ENCODE data around the gene SMAD6. TPM values are rescaled to one million over a fixed set of nuclear protein-coding genes. Genes with fewer than 3 reads are reported as not detected.

Gene SMAD6
- total RNA-seq, 1 donor from 2014 or later = 17.4 TPM

DNA sequence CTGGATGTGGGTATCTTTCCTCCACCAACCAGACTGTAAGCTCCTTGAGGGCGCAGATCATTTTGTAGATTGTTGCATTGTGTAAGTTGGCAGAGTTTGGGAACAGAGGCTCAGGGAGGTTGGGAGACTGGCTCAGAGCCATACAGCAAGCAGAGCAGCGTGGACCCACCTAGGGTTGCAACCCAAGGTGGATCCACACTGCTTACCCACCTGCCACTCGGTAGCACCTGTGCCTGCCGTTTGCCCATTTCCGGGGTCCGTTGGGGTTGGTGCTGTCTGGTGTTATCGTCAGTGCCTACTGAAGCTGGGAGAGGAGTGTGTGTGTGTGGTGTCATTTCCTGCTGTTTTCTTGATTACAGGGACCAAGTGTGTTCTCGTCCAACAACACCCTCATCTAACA, 19.0 kb downstream of the SMAD6 start:
- no peak for DNase-seq (ENCODE audit: low spot score)

DNA sequence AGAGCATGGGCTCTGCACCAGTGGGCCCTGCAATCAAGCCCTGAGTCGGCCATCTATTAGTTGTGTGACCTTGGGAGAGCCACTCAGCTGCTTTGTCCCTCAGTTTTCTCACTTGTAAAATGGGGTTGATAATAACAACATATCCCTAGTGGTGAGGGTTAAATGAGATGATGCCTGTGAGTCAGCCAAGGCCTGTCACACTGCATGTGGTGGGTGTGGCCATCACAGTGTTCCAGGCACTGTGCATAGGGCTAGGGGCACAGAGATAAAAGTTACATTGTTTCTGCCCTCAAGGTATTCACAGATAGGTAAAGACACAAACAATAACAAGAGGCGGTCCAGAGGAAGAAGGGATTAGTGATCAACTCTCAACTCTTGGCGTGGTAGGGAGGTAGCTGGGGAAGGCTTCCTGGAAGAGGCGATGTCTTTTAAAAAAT, 19.5 kb downstream of the SMAD6 start:
- DNase-seq (ENCODE audit: low spot score) = no peak

DNA sequence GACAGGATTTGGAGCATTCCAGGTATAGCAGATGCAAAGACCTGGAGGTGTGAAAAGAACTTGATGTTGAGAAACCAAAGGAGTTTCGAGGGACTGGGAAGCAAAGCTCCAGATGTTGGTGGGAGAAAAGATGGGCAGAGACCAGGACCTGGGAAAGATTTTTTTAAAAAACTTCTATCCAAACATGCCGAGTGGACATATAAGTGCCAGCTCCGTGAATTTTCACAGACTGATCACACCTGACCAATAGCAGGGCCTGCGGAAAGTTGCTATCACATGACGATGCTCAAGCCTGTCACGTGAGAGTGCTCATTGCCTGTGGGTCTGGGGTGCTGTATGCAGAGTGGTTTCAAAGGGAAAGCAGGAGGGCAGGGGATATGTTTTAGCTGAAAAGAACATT, 19.9 kb downstream of the SMAD6 start:
- no peak for DNase-seq (ENCODE audit: low spot score)

DNA sequence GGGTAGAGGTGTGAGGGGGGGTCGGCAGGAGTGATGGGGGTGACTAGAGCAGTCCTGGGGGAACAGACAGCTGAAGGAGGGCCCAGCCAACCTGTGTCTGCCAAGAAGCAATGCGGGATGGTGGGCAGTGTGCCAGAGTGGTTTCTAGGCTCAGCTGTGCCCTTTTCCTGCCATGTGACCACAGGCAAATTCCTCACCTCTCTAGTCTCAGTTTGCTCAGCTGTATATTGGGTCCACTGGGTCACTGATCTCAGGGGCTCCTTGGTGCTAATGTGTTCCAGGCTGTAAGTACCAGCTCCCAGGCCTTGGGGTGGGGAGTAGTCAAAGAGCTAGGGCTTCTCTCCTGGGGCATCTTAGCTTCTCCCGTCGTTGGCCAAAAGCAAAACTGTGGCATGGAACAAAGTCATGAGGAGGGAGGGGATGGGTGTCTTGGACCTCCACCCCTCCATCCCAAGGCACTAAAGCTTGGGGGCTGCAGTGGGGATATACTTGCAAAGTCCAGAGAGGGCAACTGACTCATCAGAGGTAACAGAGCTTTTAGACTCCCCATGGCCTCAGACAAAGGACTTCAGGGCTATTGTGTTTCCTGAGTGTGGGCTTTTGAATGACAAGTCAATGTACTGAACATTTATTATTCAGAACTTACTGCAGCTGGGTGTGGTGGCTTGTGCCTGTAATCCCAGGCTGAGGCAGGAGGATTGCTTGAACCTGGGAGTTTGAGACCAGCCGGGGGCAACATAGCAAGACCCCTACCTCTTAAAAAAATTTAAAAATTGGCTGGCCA, 20.9 kb downstream of the SMAD6 start:
- DNase-seq (ENCODE audit: low spot score) = no peak

DNA sequence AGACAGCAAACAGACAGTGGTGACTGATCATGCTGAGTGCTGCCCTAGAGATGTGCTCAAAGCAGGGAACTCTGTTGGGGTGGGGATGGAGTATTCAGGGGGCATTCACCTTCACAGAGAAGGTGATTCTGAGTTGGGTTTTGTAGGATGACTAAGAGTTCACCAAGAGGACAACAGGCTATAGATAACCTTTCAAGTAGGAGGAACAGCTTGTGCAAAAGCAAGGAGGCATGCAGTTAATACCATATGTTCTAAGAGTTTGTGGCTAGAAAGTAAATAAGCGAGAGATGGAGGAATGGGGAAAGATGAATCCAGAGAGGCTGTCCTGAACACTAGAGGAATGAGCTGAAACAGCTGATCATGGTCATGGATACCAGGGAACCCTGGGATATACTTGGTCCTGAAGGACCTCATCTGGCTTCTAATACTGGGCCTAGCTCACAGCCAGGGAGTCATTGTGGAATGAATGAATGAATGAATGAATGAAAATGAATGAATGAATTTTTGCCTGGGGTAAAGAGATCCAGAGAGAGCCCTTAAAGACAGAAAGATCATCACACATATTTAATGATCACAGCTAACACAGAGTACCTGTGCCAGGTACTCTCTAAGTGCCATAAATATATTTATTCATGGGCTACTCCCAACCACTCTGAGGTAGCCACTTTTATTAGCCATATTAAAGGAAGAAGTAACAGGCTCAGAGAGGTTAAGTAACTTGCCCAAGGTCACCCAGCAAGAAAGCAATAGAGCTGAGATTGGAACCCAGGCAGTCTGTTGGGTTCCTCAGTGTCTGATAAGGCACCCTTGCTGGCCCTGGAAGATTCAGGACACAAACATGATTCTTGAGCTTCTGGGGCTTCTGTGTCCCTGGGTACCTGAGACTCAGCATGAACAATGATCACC, 22.0 kb downstream of the SMAD6 start:
- no peak for DNase-seq (ENCODE audit: low spot score)

DNA sequence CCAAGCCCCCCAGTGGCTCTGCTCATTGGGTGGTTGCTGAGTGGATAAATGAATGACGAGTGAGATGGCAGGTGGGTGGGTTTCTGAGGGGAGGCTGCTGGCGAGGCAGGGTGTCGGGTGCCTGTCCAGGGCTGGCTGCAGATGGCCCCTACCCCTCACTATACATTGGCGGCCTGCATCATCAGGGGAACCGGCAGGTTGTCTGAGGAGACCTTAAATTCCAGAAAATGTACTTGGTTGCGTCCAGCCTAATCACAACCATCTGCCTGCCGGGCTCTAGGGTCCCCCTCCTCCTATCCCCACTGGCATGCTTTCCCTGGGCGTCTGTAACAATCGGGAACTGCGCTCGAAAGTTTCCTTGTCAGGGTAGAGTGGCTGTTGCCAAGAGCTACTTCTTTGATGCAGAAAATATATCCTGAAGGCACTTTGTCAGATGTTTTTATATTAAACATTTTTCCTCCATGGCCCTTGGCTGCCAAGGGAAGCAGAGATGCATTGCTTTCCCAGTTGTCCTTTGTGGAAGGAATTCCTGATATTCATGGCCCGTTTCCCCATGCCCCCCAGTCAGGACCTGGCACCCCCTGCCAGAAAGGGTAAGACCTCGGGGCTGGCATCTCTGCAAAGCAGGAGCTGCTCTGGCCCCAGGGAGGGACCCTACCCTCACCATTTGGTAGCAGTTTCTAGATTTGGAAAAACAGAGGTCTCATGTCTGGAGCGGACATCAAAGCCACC, 22.9 kb downstream of the SMAD6 start:
- no peak for DNase-seq (ENCODE audit: low spot score)

DNA sequence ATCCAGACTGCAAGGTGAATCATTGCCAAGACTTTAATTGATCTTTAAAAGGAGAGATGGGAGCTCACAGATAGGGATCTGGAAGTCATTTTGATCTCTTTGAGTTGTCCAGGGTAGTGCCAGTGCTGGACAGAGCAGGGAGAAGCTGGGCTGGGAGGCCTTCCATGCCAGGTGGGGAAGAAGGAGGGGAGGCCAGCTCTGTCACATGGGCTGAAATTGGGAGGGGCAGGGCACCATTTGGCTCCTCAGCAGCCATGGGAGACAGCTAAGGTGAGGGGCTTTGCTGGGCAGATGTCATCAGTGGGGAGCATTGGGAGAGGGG, 23.4 kb downstream of the SMAD6 start:
- no peak for DNase-seq (ENCODE audit: low spot score)

DNA sequence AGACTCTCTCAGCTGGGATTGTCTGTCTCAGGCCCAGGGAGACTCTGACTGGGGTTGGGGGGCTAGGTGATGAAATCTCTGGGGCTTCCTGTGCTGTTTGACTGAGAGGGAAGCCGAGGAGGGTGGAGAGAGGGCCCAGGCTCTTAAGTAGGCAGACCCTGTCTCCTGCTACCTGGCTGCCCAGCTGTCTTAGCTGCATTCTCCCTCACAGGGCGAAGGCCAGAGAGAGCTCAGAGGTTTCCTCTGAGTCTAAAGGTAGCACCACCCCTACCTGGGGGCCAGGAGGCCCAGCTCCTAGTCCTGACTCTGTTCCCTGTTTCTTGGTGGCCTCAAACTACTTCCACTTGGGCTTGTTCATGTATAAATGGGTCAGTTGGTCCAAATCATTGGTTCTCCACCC, 24.4 kb downstream of the SMAD6 start:
- DNase-seq (ENCODE audit: low spot score) = no peak

DNA sequence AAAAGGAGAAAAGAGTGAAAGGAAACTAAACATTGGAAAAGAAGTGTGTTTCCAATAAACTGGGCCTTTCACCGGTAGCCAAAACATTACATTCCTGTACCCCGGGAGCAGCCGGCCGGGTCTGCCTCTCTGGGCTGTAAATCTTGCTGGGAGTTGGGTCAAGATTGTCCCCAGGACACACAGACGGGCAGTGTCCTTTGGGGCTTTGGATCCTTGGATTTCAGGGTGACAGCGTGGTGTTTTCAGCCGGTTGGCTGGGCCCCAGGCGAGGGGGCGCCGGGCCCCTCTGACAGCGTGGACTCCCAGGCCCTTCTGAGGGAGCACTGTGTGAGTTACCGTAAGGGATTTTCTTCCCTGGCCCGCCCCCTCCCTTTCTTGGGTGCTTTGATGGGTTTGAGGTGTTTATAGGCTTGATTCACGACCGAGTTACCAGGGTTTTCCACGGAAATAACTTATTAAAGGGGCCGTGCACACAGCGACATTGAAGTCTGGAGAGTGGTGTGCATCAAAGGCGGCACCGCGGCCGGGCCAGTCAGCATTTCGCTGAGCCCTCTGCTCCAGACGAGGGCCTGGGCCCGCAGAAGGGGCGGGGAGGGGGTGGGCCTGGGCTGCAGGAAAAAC, 27.4 kb downstream of the SMAD6 start:
- no peak for DNase-seq (ENCODE audit: low spot score)

DNA sequence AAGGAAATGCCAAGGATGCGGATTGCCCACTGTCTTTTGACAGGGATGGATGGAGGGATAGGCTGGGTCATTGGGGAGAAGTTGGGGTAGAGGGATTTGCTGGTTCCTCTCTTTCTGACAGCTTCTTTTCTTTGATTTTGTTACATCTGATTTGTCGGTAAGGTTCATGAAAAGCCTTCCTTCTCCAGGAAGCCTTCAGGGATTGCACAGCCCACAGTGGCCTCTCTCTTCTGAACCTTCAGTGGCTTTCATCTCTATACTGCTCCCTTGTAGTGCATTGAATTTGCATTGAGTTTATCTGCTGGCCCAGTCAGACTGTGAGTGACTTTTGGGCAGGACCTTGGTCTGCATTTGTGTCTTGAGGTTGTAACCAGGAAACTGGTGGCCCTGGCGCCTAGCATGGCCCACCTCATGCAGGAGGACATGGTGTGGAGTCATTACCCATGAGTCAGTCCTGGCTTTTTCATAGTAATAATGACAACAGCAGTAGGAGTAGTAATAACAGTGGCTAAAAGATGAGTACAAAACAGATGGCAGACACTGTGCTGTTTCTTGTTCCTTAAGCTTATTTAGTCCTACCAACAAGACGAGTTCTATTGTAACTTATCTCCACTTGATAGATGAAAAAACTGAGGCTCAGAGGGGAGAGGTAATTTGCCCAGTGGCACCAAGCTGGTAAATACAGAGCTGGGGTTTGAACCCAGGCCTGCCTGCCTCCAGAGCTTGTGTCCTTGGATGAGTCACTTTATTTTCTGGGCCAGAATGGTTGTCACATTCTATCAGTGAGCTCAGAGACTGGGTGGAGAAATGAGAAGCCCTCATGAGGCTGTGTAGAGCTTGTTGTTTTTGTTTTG, 28.4 kb downstream of the SMAD6 start:
- DNase-seq (ENCODE audit: low spot score) = no peak

DNA sequence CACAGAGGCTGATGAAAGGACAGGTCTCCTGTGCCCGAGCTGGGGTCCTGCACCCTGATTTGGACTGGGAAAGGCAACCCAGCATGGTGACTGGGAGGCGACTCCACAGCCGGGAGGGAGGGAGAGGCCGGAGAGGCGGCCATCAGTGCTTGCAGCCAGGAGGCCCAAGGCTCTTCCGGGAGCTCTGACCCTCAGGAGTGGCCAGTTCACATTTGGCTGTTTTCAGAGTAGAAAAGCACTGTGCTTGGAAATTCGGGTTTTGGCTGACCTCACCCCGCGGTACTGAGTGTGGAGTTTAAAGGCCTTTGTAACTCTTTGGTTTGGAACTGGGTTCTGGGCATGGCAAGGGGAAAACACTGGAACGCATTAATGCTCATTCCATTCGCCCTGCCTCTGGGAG, 31.9 kb downstream of the SMAD6 start:
- no peak for DNase-seq (ENCODE audit: low spot score)

DNA sequence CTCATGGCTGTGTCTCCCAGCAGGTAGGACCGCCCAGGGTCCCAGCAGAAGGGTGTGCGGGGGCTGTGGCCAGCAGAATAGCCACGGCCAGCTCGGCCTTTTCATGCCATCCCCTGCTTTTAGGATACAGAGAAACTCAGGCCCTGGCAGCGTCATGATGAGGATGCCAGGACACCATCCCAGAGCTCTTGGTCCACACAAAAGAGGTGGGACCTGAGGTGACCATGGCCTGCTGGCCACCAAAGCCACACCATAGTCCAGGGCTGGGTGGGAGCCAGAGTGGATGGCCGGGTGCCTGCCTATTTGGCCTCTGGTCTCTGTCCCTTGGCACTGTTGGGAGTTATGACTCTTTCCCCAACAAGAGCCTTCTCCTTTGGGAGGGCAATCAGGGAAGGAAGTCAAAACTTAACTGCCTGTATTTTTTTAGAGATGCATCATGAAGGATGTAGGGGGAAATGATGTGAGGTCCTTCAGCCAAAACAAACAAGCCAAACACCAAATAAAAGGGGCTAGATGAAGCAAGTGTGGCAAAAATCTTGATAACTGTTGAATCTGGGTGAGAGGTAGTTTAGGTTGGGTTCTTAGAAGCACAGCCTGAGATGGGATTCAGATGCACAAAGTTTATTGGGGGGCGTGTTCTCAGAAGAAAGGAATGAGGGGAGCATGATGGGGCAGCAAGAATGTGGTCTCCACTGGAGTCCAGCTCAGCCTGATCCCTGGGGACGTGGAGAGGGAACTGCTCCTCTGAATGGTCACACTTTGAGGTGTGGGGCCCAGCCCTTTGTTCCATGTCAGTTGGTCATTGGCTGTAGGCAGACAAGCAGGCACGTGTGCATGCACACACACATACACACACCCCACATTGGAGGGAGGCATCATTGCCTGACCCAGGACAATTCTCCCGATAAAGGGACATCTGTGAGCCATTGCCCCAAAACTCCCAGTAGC, 33.2 kb downstream of the SMAD6 start:
- no peak for DNase-seq (ENCODE audit: low spot score)

DNA sequence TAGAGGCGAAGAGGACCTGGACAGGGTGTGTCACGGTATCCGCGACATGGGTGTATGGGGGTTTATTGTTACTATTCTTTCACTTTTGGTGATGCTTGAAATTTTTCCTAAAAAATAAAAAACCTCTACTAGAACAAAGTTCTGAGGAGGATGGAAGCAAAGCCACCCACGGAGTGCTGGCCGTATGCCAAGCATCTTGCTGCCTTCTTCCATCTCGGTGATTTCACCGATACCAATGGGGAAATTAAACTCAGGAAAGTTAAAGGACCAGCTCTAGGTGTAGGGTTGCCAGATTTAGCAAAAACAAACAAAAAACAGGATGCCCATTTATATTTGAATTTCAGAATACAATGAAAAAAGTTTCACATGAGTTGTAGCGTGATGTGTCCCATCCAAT, 33.9 kb downstream of the SMAD6 start:
- DNase-seq (ENCODE audit: low spot score) = no peak

DNA sequence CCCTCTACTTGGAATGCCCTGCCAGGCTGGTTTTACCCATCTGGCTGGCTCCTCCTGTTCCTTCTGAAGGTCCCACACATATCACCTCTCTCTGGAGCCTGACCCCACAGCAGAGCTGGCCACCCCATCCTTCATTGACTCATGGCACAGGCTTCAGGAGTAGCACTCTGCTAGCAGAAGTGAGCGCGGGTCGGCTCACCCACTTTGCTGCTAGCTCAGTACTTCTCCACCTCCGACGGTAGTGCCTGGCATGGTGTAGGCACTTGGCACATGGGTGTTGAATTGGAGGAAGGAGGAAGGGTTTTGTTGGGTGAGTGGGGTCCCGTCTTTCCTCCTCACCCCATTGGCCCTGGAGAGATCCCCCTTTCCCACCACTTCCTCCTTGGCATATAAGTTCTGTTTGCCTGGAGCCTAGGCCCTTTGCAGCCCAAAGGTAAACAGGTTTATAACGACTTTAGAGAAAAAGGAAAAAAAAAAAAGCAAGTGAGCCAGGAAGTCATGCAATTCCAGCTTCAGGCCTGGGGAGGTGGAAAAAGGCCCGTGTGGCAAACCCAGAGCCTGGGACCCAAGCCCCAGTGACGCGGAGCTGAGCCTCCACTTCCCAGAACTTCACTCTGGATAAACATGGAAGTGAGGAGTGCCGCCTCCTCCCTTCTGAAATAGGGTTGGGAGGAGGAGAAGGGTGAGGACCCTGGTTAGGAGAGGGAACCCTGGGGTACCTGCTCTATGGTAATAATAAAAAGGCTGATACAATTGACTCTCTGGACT, 35.4 kb downstream of the SMAD6 start:
- no peak for DNase-seq (ENCODE audit: low spot score)

DNA sequence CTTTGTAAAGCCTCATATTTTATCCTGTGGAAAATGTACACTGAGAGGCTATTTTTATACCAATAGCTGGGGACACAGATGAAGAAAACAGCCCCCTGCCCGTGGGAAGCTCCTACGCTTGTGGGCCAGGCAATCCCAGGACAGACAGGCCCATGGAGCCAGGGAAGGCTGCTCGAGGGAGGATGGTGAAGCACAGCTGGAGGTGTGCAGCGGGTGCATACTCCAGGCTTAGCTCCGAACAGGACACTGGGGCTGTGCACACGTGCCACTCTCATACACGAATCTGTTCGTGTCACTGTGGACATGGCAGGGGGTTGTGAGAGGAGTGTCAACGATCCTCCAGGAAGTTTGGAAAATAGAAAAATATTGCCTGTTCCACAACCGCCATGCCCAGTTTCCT, 36.1 kb downstream of the SMAD6 start:
- no peak for DNase-seq (ENCODE audit: low spot score)

DNA sequence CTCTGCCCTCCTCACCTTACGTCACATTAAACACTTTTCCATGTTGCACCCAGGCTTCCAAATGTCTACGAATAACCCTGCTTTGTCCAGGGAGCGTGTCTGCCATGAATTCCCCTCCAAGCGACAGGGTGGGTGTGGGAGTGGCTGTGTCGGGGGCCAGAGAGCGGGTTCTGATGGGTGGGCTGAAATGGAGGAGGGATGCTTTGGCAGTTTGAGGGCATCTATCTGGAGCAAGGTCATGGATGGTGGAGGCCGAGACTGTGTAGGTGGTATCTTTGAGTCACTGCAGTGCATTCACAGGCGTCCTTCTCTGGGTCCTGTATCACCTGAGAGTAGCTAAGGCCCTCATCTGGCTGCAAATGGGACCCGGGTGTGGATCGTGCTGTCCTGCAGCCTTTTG, 36.6 kb downstream of the SMAD6 start:
- DNase-seq (ENCODE audit: low spot score) = no peak

DNA sequence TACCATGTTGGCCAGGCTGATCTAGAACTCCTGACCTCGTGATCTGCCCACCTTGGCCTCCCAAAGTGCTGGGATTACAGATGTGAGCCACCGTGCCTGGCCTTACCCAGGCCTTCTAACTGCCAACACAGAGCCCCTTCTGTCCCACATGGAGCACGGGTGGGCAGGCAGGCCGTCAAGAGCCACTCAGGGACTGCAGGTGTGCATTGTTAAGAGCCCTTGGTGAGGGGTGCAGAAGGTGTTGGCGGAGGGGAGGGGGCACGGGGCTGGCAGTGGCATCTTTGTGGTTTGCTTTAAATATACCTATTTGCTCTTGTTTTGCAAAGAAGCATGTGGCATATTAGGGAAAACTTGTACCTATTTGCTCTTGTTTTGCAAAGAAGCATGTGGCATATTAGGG, 37.3 kb downstream of the SMAD6 start:
- no peak for DNase-seq (ENCODE audit: low spot score)

DNA sequence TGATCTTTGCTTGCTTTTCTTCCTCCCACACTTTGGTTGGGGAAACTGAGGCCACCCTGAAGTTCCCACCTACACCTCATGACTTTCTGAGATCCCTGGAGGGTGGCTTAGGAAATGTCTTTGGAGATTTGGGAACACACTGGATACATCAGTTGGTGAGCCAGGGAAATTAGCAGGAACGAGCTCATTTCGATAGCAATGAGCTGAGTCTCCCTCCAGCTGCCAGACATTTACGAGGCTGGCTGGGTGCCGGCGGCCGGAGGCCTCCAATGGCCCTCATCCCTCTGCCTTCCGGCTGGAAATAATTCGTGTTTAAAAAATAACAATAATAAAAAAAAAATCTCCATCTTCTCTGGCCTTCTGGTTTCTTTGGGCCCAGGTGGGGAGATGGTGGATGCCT, 38.8 kb downstream of the SMAD6 start:
- DNase-seq (ENCODE audit: low spot score) = peak; percentile 89

DNA sequence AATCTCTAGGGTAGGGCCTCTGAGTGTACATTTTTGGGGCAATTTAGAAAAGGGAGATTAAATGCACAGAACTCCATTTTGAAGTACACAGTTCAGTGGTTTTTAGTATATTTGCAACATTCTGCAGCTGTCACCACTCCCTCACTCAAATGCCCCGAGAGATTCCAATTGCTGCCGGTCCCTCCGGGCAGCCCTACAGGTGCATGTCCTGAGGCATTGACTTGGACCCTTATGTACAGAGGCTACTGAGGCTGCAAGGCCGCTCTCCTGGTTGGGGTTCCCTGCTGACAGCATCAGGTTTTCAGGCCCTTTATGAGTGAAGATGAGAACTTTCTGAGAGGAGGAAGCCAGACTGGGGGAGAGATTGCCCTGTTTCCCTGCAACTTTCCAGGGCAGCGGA, 39.6 kb downstream of the SMAD6 start:
- no peak for DNase-seq (ENCODE audit: low spot score)

Measured in ureter (tissue), 1 donor.